ENCODE measurements around the gene MS4A6E.

DNA sequence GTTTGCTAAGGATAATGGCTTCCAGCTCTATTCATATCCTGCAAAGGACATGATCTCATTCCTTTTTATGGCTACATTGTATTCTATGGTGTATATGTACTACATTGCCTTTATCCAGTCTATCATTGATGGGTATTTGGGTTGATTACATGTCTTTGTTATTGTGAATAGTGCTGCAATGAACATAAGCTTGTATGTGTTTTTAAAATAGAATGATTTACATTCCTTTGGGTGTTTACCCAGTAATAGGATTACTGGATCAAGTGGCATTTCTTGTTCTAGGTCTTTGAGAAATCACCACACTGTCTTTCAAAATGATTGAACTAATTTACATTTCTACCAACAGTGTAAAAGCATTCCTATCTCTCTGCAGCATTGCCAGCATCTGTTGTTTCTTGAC, 6.0 kb upstream of the MS4A6E start:
- TF ChIP-seq CTCF (IDR thresholded peaks at IDR 0.05): no peak
- no peak for TF ChIP-seq POLR2A (IDR thresholded peaks at IDR 0.05)
